ENCODE results near the gene LEFTY2. TPM values are rescaled to one million over a fixed set of nuclear protein-coding genes. Genes with fewer than 3 reads are reported as not detected.

LEFTY2 gene
- total and polyA plus RNA-seq, 9 of the 15 experiments (the other 6 are each of a cell fraction or from before 2014, with no cell fraction given), result 0.04 to 0.14 TPM; not detected in 7

DNA sequence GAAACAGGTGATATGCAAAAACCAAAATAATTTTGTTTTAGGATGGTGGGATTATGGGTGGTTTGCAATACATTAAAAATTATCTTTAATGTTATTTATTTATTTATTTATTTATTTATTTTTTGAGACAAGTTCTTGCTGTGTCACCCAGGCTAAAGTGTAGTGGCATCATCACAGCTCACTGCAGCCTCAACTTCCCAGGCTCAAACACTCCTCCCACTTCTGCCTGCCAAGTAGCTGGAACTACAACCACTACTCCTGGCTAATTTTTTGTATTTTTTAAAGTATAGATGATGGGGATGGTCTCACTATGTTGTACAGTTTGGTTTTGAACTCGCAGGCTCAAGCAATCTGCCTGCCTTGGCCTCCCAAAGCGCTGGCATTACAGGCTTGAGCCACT, 10.5 kb downstream of the LEFTY2 start (continued):
- no peak for TF ChIP-seq POU5F1 (IDR thresholded peaks at IDR 0.05; ENCODE audit: borderline replicate concordance, low read depth, low read length, partially characterized antibody)
- no peak for TF ChIP-seq ESRRB (CRISPR knock-in tag; IDR thresholded peaks at IDR 0.05; ENCODE audit: borderline replicate concordance)
- TF ChIP-seq, protein P1, sequence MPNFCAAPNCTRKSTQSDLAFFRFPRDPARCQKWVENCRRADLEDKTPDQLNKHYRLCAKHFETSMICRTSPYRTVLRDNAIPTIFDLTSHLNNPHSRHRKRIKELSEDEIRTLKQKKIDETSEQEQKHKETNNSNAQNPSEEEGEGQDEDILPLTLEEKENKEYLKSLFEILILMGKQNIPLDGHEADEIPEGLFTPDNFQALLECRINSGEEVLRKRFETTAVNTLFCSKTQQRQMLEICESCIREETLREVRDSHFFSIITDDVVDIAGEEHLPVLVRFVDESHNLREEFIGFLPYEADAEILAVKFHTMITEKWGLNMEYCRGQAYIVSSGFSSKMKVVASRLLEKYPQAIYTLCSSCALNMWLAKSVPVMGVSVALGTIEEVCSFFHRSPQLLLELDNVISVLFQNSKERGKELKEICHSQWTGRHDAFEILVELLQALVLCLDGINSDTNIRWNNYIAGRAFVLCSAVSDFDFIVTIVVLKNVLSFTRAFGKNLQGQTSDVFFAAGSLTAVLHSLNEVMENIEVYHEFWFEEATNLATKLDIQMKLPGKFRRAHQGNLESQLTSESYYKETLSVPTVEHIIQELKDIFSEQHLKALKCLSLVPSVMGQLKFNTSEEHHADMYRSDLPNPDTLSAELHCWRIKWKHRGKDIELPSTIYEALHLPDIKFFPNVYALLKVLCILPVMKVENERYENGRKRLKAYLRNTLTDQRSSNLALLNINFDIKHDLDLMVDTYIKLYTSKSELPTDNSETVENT (CRISPR knock-in tag; IDR thresholded peaks at IDR 0.05), result no peak
- TF ChIP-seq SP1 (CRISPR knock-in tag; IDR thresholded peaks at IDR 0.05), result no peak
- no peak for TF ChIP-seq PHF8 (IDR thresholded peaks at IDR 0.05; ENCODE audit: borderline replicate concordance, low read length)
- no peak for TF ChIP-seq CBX3 (IDR thresholded peaks at IDR 0.05; ENCODE audit: borderline replicate concordance in 1 of 2, low read length in 2 of 2)
- TF ChIP-seq PML (IDR thresholded peaks at IDR 0.05; ENCODE audit: low read length), result no peak
- TF ChIP-seq HNRNPLL (IDR thresholded peaks at IDR 0.05; ENCODE audit: low read depth, low read length, poor library complexity, severe bottlenecking), result no peak
- no peak for TF ChIP-seq LCOR (CRISPR knock-in tag; IDR thresholded peaks at IDR 0.05)
